ENCODE results near the gene CHRNA9.

DNA sequence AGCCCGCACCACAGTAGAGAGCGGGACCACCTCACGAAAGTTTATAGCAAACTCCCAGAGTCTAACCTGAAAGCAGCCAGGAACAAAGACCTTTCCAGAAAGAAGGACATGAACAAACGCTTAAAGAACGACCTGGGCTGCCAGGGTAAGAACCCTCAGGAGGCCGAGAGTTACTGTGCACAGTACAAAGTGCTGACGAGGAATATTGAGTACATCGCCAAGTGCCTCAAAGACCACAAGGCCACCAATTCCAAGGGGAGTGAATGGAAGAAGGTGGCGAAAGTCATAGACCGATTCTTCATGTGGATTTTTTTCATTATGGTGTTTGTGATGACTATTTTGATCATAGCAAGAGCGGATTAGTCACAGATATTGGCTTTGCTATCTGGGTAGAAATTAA, 19.0 kb downstream of the CHRNA9 start:
- TF ChIP-seq, protein P1, sequence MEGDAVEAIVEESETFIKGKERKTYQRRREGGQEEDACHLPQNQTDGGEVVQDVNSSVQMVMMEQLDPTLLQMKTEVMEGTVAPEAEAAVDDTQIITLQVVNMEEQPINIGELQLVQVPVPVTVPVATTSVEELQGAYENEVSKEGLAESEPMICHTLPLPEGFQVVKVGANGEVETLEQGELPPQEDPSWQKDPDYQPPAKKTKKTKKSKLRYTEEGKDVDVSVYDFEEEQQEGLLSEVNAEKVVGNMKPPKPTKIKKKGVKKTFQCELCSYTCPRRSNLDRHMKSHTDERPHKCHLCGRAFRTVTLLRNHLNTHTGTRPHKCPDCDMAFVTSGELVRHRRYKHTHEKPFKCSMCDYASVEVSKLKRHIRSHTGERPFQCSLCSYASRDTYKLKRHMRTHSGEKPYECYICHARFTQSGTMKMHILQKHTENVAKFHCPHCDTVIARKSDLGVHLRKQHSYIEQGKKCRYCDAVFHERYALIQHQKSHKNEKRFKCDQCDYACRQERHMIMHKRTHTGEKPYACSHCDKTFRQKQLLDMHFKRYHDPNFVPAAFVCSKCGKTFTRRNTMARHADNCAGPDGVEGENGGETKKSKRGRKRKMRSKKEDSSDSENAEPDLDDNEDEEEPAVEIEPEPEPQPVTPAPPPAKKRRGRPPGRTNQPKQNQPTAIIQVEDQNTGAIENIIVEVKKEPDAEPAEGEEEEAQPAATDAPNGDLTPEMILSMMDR (IDR thresholded peaks at IDR 0.05): no peak
- no peak for TF ChIP-seq POLR2A (IDR thresholded peaks at IDR 0.05)

Measured in adrenal gland (tissue), 5 donors.